OCI-LY1 (cell line): ENCODE data around the gene ACYP2.
"Not testable (repeated sequence)": the region's sequence is repeated elsewhere in the genome, so short reads cannot be mapped to it uniquely, and the experiment has no call there.

Experiments
- H2AFZ ChIP-seq: fragments of 200-600 bp; sonication (generic), shearing (Covaris generic); 2 replicates; pipeline ENCODE4 v1.6.0; 2014; ENCODE audit warnings: antibody characterized with exemption, mild to moderate bottlenecking, low read length
- H3F3A ChIP-seq: fragments of 200-600 bp; sonication (generic), shearing (Covaris generic); 2 replicates; pipeline ENCODE4 v1.6.0; 2014; ENCODE audit warnings: mild to moderate bottlenecking, antibody characterized with exemption, low read length, moderate library complexity; ENCODE audit not compliant: insufficient read depth
- H3K27ac ChIP-seq: fragments of 200-600 bp; sonication (generic); 2 replicates; pipeline ENCODE4 v1.5.1; 2014; ENCODE audit warnings: low read length, mixed run types, mild to moderate bottlenecking, low read depth; ENCODE audit not compliant: poor library complexity, severe bottlenecking
- H3K27me3 ChIP-seq: fragments of 200-600 bp; sonication (generic); 2 replicates; pipeline ENCODE4 v1.6.0; 2014; ENCODE audit warnings: antibody characterized with exemption, mild to moderate bottlenecking, low read length, moderate library complexity; ENCODE audit not compliant: insufficient read depth
- H3K36me3 ChIP-seq: fragments of 200-600 bp; sonication (generic); 2 replicates; pipeline ENCODE4 v1.6.1; 2014; ENCODE audit warnings: mild to moderate bottlenecking, antibody characterized with exemption, low read length, moderate library complexity, mixed read lengths; ENCODE audit not compliant: insufficient read depth
- H3K4me1 ChIP-seq: fragments of 200-600 bp; sonication (generic); 2 replicates; pipeline ENCODE4 v1.5.1; 2014; ENCODE audit warnings: mild to moderate bottlenecking, low read length, moderate library complexity; ENCODE audit not compliant: insufficient read depth, severe bottlenecking
- H3K4me2 ChIP-seq: fragments of 200-600 bp; sonication (generic), shearing (Covaris generic); 2 replicates; pipeline ENCODE4 v1.6.1; 2014; ENCODE audit warnings: low read length
- H3K4me3 ChIP-seq: fragments of 200-600 bp; sonication (generic); 2 replicates; pipeline ENCODE4 v1.5.1; 2014; ENCODE audit warnings: low read length, low read depth, mild to moderate bottlenecking, mixed read lengths; ENCODE audit not compliant: poor library complexity, severe bottlenecking
- H3K79me2 ChIP-seq: fragments of 200-600 bp; shearing (Covaris generic); 2 replicates; pipeline ENCODE4 v1.6.1; 2016; ENCODE audit warnings: mixed run types, low read length, mixed read lengths; ENCODE audit not compliant: insufficient read depth
- H3K9ac ChIP-seq: fragments of 200-600 bp; sonication (generic), shearing (Covaris generic); 2 replicates; pipeline ENCODE4 v1.6.1; 2014; ENCODE audit warnings: mild to moderate bottlenecking, low read length, mixed read lengths
- H3K9me2 ChIP-seq: fragments of 200-600 bp; sonication (generic), shearing (Covaris generic); 2 replicates; pipeline ENCODE4 v1.6.1; 2014; ENCODE audit warnings: low read depth, mild to moderate bottlenecking, low read length, mixed read lengths
- H3K9me3 ChIP-seq: fragments of 200-600 bp; shearing (Covaris generic); 2 replicates; pipeline ENCODE4 v1.6.1; 2014; ENCODE audit warnings: low read length, mixed read lengths
- H4K20me1 ChIP-seq: fragments of 200-600 bp; sonication (generic), shearing (Covaris generic); 2 replicates; pipeline ENCODE4 v1.6.0; 2016; ENCODE audit warnings: mild to moderate bottlenecking, low read length; ENCODE audit not compliant: insufficient read depth
- EZH2 ChIP-seq: fragments of 200-600 bp; sonication (generic), shearing (Covaris generic); IDR thresholded peaks from 2 replicates; pipeline ENCODE4 v1.8.0; 2017; ENCODE audit warnings: borderline replicate concordance, mixed run types, mild to moderate bottlenecking, antibody characterized with exemption, low read length, moderate library complexity, mixed read lengths
- TF ChIP-seq, protein P1 (sequence below): fragments of 200-600 bp; sonication (generic), shearing (Covaris generic); IDR thresholded peaks from 2 replicates; pipeline ENCODE4 v1.5.1; 2017; ENCODE audit warnings: mild to moderate bottlenecking, antibody characterized with exemption, low read length, moderate library complexity, mixed read lengths

ACYP2 gene

DNA sequence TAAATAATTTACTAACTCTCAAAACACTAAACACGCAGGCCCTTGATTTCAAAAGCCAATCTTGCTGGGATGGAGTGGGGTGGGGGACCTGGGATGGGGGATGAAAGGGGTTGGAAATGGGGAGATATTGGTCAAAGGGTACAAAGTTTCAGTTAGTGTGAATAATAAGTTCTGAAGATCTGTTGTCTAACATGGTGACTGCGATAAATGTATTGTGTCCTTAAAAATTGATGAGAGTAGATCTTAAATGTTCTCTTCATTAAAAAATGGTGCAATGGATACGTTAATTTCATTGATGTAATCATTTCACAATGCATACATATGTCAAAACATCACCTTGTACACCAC, 505 bp upstream of the ACYP2 start:
- H3K79me2 ChIP-seq, result no peaks in the 10 kb centered on the region
- peak overlapping the region; percentile 69 for H3K4me2 ChIP-seq
- no peaks in the 10 kb centered on the region for H3K9me2 ChIP-seq
- H4K20me1 ChIP-seq, result no peaks in the 10 kb centered on the region
- peaks cover 24% of the 10 kb centered on the region for H3K4me1 ChIP-seq
- TF ChIP-seq EZH2, result no peak
- TF ChIP-seq, protein P1, sequence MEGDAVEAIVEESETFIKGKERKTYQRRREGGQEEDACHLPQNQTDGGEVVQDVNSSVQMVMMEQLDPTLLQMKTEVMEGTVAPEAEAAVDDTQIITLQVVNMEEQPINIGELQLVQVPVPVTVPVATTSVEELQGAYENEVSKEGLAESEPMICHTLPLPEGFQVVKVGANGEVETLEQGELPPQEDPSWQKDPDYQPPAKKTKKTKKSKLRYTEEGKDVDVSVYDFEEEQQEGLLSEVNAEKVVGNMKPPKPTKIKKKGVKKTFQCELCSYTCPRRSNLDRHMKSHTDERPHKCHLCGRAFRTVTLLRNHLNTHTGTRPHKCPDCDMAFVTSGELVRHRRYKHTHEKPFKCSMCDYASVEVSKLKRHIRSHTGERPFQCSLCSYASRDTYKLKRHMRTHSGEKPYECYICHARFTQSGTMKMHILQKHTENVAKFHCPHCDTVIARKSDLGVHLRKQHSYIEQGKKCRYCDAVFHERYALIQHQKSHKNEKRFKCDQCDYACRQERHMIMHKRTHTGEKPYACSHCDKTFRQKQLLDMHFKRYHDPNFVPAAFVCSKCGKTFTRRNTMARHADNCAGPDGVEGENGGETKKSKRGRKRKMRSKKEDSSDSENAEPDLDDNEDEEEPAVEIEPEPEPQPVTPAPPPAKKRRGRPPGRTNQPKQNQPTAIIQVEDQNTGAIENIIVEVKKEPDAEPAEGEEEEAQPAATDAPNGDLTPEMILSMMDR, result no peak
- H3K27me3 ChIP-seq, result no peaks in the 10 kb centered on the region
- H3F3A ChIP-seq, result no peaks in the 10 kb centered on the region
- peak overlapping the region; percentile 81 for H3K4me3 ChIP-seq
- H3K9me3 ChIP-seq, result peaks cover 3% of the 10 kb centered on the region; the same call in 1 of the 2 replicates
- peak overlapping the region; percentile 96 for H3K9ac ChIP-seq
- no peak overlapping the region for H2AFZ ChIP-seq
- H3K36me3 ChIP-seq, result peaks cover 23% of the 10 kb centered on the region
- peak overlapping the region; percentile 92 for H3K27ac ChIP-seq

DNA sequence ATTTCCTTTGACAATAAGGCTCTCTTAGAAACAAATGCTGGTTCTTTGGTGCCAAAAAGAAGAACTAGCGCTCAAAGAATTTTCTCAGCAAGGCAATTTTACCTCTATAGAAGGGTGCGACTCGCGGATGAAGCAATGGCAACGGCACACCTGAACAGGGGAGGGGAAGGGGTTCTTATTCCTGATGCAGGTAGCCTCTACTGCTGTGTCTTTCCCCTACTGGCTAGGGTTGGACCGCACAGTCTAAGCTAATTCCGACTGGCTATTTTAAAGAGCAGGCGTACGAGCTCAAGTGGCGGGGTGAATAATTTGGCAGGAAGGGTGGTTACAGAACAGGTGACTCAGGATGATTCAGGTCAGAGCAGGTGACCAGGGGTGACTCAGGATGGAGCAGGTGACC, 1.2 kb downstream of the ACYP2 start:
- H3K4me3 ChIP-seq, result peak overlapping the region; percentile 81
- H2AFZ ChIP-seq, H3K79me2 ChIP-seq, H3K9ac ChIP-seq, H3K27me3 ChIP-seq, H3F3A ChIP-seq, H4K20me1 ChIP-seq, H3K9me2 ChIP-seq, H3K27ac ChIP-seq: not testable (repeated sequence)
- H3K9me3 ChIP-seq, result peaks cover 15% of the 10 kb centered on the region
- H3K4me2 ChIP-seq, result peak overlapping the region; percentile 69; the same call in 1 of the 2 replicates
- peaks cover 24% of the 10 kb centered on the region for H3K4me1 ChIP-seq
- H3K36me3 ChIP-seq, result peaks cover 28% of the 10 kb centered on the region

DNA sequence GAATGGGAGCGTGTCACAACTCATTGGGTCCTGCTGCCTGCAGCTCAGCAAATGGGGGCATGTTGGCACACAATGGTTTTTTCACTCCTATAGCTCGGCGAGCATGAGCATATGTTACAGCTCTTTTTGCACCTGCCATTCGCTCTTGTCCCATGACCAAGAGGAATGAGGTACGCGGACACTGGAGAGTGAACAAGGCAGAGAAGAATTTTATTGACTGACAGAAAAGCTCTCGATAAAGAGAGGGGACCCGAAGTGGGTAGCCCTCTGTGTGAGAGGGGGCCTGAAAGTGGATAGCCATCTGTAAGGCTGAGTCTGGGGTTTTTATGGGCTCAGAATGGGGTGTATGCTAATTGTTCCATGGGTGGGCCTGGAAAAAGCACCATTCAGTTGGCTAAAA, 5.5 kb downstream of the ACYP2 start:
- Histone ChIP-seq H3K27ac (no peak overlapping the region), H3K4me2 (no peak overlapping the region), H2AFZ (no peak overlapping the region), H3K4me3 (no peak overlapping the region), H3K79me2 (no peaks in the 10 kb centered on the region), H3K9ac (no peak overlapping the region), H3K27me3 (no peaks in the 10 kb centered on the region), H3K4me1 (peaks cover 4% of the 10 kb centered on the region), H3F3A (no peaks in the 10 kb centered on the region), H3K9me2 (no peaks in the 10 kb centered on the region), H4K20me1 (no peaks in the 10 kb centered on the region), H3K36me3 (peaks cover 31% of the 10 kb centered on the region), H3K9me3 (peaks cover 21% of the 10 kb centered on the region)
- TF ChIP-seq EZH2, result no peak
- TF ChIP-seq, protein P1, result no peak

DNA sequence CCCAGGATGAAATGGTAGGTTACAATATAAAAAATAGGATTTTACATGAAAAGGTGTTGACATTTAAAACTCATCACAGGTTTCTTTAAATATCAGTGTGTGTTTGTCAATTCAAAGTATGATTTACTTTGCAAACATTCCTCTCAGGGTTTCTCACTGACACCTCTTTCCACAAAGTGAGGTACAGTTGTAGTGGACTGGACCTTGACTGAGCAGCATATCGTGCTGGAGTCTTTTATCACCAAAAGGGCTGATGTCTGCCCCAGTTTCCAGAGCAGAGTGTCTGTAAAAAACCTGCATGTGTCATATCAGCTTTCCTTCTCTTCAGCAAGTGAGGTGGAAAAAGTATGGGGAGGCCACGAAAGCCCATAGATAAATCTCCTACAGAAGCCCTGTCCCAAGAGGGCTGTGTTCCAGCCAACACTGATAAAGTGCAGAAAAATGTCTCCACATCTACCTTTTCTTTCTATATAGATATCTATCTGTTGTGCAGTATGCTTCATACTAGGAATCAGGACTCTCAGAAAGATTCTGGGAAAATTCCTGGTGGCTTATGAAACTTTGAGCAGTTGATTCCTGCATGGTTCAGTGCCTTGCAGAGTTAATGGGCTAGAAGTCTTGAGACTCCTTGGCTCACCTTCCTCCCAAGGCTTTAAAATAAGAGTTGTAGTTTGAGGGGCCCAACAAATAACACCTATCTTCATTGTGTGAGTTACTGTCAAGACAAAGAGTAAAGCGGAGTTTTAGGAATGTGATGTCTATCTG, 6.9 kb downstream of the ACYP2 start:
- no peaks in the 10 kb centered on the region for H3K27me3 ChIP-seq
- H2AFZ ChIP-seq, result no peak overlapping the region
- H3K9ac ChIP-seq, result no peak overlapping the region
- no peaks in the 10 kb centered on the region for H3K4me1 ChIP-seq
- H3K4me3 ChIP-seq, result no peak overlapping the region
- peaks cover 21% of the 10 kb centered on the region for H3K9me3 ChIP-seq
- no peaks in the 10 kb centered on the region for H3K79me2 ChIP-seq
- TF ChIP-seq, protein P1, result no peak
- TF ChIP-seq EZH2, result no peak
- no peaks in the 10 kb centered on the region for H3F3A ChIP-seq
- H3K36me3 ChIP-seq, result peaks cover 24% of the 10 kb centered on the region
- H4K20me1 ChIP-seq, result no peaks in the 10 kb centered on the region
- no peak overlapping the region for H3K27ac ChIP-seq
- H3K4me2 ChIP-seq, result no peak overlapping the region
- H3K9me2 ChIP-seq, result no peaks in the 10 kb centered on the region
